ENCODE results near the gene IGDCC3.

GRCh38 chr15:65333856-65334255 is 43.9 kb downstream of the IGDCC3 start:
- TF ChIP-seq CTCF (IDR thresholded peaks at IDR 0.05): no peak
- no peak for TF ChIP-seq POLR2A (IDR thresholded peaks at IDR 0.05)
- TF ChIP-seq POLR2AphosphoS5 (IDR thresholded peaks at IDR 0.05): no peak
- TF ChIP-seq EP300 (IDR thresholded peaks at IDR 0.05): no peak

Data from suprapubic skin (tissue), 4 donors.